Activated CD4-positive, CD25-positive, alpha-beta regulatory T cell (primary cell): Measurements from ENCODE around the gene NPAS3.

Experiments
- DNase-seq, 4 experiments: peaks; one replicate each; lab custom pipeline; 2025; lab: John Stamatoyannopoulos, UW

The NPAS3 gene

GRCh38 chr14:33016613-33017012 lies 77.9 kb downstream of the NPAS3 start:
- no peak for DNase-seq

GRCh38 chr14:33017016-33017415 lies 78.3 kb downstream of the NPAS3 start:
- no peak for DNase-seq

GRCh38 chr14:33019346-33019745 lies 80.7 kb downstream of the NPAS3 start:
- no peak for DNase-seq

GRCh38 chr14:33026850-33027430 lies 88.3 kb downstream of the NPAS3 start:
- DNase-seq, result no peak

GRCh38 chr14:33029511-33029910 lies 90.8 kb downstream of the NPAS3 start:
- DNase-seq, result no peak

- DNase-seq, result no peak
Measured at GRCh38 chr14:33030386-33030785, 91.7 kb downstream of the NPAS3 start.

- DNase-seq, result no peak
Measured at GRCh38 chr14:33035416-33036194, 96.9 kb downstream of the NPAS3 start.

- DNase-seq, result no peak
Measured at GRCh38 chr14:33039311-33039710, 100.6 kb downstream of the NPAS3 start.

GRCh38 chr14:33040372-33041140 lies 101.9 kb downstream of the NPAS3 start:
- no peak for DNase-seq

- no peak for DNase-seq
Measured at GRCh38 chr14:33042591-33042990, 103.9 kb downstream of the NPAS3 start.

- DNase-seq, result no peak
Measured at GRCh38 chr14:33045760-33046159, 107.1 kb downstream of the NPAS3 start.

GRCh38 chr14:33052943-33053342 lies 114.3 kb downstream of the NPAS3 start:
- DNase-seq, result no peak

GRCh38 chr14:33056213-33056612 lies 117.5 kb downstream of the NPAS3 start:
- DNase-seq, result no peak

- no peak for DNase-seq
Measured at GRCh38 chr14:33057585-33057984, 118.9 kb downstream of the NPAS3 start.

GRCh38 chr14:33061667-33062325 lies 123.1 kb downstream of the NPAS3 start:
- DNase-seq, result no peak

- DNase-seq, result no peak
Measured at GRCh38 chr14:33062476-33062875, 123.8 kb downstream of the NPAS3 start.

- no peak for DNase-seq
Measured at GRCh38 chr14:33062881-33063280, 124.2 kb downstream of the NPAS3 start.

GRCh38 chr14:33063521-33063920 lies 124.8 kb downstream of the NPAS3 start:
- no peak for DNase-seq

- no peak for DNase-seq
Measured at GRCh38 chr14:33065634-33066033, 127.0 kb downstream of the NPAS3 start.

GRCh38 chr14:33068040-33068439 lies 129.4 kb downstream of the NPAS3 start:
- no peak for DNase-seq

- DNase-seq, result no peak
Measured at GRCh38 chr14:33068626-33069025, 129.9 kb downstream of the NPAS3 start.

GRCh38 chr14:33070475-33070874 lies 131.8 kb downstream of the NPAS3 start:
- DNase-seq, result no peak
